Naive B cell (primary cell): ENCODE measurements around the gene ALK. TPM values are rescaled to one million over a fixed set of nuclear protein-coding genes. Genes with fewer than 3 reads are reported as not detected.

Experiments
- ATAC-seq, 2 donors: fragments of 150-1000 bp; cut with Tn5 transposase; 2 replicates each; pipeline ENCODE4 v1.10.0; 2021; ENCODE audit warnings: low read depth in 2 of 2, mild to moderate bottlenecking in 2 of 2, moderate library complexity in 2 of 2
- DNase-seq: peaks from one replicate; pipeline ENCODE4 v3.0.0; 2022
- H3K27ac Mint-ChIP-seq, 6 donors: one replicate each; pipeline ENCODE4 v1.8.0; 2020 to 2022; ENCODE audit warnings: mild to moderate bottlenecking in 6 of 6, mixed read lengths in 6 of 6, moderate library complexity in 5 of 6, inconsistent platforms in 2 of 6
- H3K27me3 Mint-ChIP-seq, 3 donors: one replicate each; pipeline ENCODE4 v1.8.0; 2021 to 2022; ENCODE audit warnings: mixed read lengths in 3 of 3, mild to moderate bottlenecking in 1 of 3
- H3K36me3 Mint-ChIP-seq, 2 donors: one replicate each; pipeline ENCODE4 v1.8.0; 2020 to 2022; ENCODE audit warnings: mixed read lengths in 2 of 2, inconsistent platforms in 1 of 2, mild to moderate bottlenecking in 1 of 2
- H3K4me1 Mint-ChIP-seq, 3 donors: one replicate each; pipeline ENCODE4 v1.8.0; 2020 to 2022; ENCODE audit warnings: mixed read lengths in 3 of 3, inconsistent platforms in 1 of 3, mild to moderate bottlenecking in 1 of 3, moderate library complexity in 1 of 3
- H3K4me3 Mint-ChIP-seq, 8 donors: one replicate each; pipeline ENCODE4 v1.8.0; 2020 to 2022; ENCODE audit warnings: mild to moderate bottlenecking in 8 of 8, mixed read lengths in 8 of 8, moderate library complexity in 8 of 8, inconsistent platforms in 2 of 8
- H3K9me3 Mint-ChIP-seq, 7 donors: one replicate each; pipeline ENCODE4 v1.8.0; 2020 to 2022; ENCODE audit warnings: mixed read lengths in 7 of 7, mild to moderate bottlenecking in 5 of 7, inconsistent platforms in 2 of 7, moderate library complexity in 1 of 7
- polyA plus RNA-seq, 6 donors: library from polyadenylated mRNA; unstranded; fragments of 300-500 nt; fragmentation: Illumina TruSeq; gene quantifications; one replicate each; pipeline ENCODE4 v1.2.3, GENCODE V29; 2021; ENCODE audit warnings: low read depth in 6 of 6

ALK gene
- polyA plus RNA-seq, 6 donors from 2014 or later = not detected

DNA sequence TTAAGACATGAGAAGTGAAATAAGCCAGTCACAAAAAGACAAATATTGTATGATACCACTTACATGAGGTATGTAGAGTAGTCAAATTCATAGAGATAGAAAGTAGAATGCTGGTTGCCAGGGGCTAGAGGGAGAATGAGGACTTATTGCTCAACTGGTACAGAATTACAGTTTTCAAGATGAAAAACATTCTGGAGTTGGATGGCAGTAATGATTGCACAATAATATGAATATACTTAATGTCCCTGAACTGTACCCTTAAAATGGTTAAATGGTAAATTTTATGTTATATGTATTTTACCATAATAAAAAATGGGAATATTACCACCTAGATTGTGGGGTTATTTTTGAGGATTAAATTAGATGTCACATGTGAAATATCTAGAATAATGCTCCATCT lies 465.0 kb downstream of the ALK start:
- H3K4me3 Mint-ChIP-seq = no peak overlapping the region
- no peak overlapping the region for H3K27ac Mint-ChIP-seq
- no peaks in the 10 kb centered on the region for H3K27me3 Mint-ChIP-seq
- ATAC-seq = no peak
- no peaks in the 10 kb centered on the region for H3K36me3 Mint-ChIP-seq
- peaks cover 0 to 6% (median 0%) of the 10 kb centered on the region in 3 donors for H3K4me1 Mint-ChIP-seq
- H3K9me3 Mint-ChIP-seq = no peaks in the 10 kb centered on the region
- DNase-seq = no peak

DNA sequence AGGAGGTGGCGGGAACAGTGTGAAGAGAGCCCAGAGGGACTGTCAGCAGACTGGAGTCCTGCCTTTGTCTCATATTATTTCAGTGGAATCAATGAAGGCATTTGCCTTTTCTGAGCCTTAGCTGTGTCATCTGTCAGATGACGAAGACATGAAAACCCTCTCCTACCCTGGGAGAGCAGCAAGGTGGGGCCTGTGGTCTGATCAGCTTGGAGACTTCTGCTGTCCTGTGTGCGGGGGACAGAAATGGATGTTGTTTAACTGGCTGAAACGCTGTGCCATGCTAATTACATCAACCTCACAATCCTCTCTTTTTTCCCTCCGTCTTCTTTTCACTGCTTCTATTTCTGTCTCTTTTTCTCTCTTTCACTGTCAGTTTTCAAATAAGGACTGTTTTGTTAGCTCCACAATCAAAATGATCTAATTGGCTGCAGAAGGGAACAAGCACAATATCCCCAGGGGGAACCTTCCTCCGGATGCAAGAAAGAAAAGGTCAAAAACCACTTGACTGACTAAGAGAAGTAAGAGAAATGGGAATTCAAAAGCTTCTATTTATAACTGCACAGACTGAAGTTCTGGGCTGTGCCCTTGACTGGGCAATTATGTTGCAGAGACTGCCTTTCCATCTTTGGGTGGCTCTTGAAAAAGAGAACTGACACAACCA lies 466.1 kb downstream of the ALK start:
- DNase-seq = no peak
- peaks cover 0 to 6% (median 0%) of the 10 kb centered on the region in 3 donors for H3K4me1 Mint-ChIP-seq
- H3K9me3 Mint-ChIP-seq = no peaks in the 10 kb centered on the region
- H3K27me3 Mint-ChIP-seq = no peaks in the 10 kb centered on the region
- no peak for ATAC-seq
- no peaks in the 10 kb centered on the region for H3K36me3 Mint-ChIP-seq
- no peak overlapping the region for H3K4me3 Mint-ChIP-seq
- H3K27ac Mint-ChIP-seq = no peak overlapping the region

DNA sequence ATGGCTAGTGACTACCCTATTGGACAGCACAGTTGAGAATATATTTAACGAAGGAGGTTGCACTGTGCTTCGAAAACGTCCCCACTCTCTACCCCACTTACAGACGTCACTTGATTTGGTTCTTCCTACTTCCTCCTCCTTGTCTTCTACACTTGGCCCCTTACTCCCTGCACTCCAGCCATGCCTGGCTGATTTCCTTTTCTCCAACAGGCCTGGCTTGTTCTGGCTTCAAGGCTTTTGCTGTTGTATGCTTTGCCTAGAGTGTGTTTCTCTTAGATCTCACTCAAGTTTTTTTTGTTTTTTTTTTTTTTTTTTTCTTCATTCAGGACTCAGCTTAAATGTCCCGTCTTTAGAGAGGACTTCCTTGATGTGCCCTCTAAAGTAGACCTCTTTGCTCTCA lies 469.4 kb downstream of the ALK start:
- ATAC-seq (no peak), DNase-seq (no peak)
- H3K36me3 Mint-ChIP-seq = no peaks in the 10 kb centered on the region
- H3K27me3 Mint-ChIP-seq = no peaks in the 10 kb centered on the region
- H3K27ac Mint-ChIP-seq = no peak overlapping the region
- H3K9me3 Mint-ChIP-seq = no peaks in the 10 kb centered on the region
- no peak overlapping the region for H3K4me3 Mint-ChIP-seq
- H3K4me1 Mint-ChIP-seq = peaks cover 0 to 6% (median 0%) of the 10 kb centered on the region in 3 donors

DNA sequence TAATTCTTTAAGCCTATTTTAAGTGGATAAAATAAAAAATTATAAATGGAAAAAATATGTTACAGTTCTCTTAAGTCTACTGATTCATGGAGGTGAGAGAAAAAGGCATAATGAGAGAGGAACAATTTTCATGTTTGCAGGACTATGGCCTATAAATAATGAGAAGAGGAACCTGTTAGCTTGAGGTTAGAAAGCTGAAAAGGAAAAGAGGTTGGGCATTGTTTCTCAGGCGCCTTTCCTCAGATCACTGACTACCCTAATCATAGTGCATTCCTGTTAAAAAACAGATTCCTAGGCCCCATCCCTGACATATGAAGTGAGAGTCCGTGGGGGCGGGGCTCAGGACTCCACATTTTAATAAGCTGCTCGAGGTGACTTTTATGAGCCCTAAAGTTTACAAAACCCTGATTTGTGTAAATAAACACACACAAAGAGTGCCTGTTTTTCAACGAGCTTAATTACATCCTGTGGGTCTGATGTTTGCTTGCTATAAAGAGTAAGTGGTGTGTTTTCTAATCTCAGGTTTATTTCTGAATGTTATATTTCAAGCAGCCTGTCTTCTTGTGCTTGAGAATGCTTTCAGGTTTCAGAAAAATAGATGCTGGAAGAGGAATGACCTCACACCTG lies 470.7 kb downstream of the ALK start:
- ATAC-seq (no peak), DNase-seq (no peak)
- Mint-ChIP-seq H3K27ac (peak overlapping the region in 1 of 6 donors; percentile 29), H3K4me1 (peaks cover 0 to 5% (median 0%) of the 10 kb centered on the region in 3 donors), H3K9me3 (peaks cover 0 to 3% (median 0%) of the 10 kb centered on the region in 7 donors), H3K4me3 (no peak overlapping the region), H3K27me3 (no peaks in the 10 kb centered on the region), H3K36me3 (no peaks in the 10 kb centered on the region)

DNA sequence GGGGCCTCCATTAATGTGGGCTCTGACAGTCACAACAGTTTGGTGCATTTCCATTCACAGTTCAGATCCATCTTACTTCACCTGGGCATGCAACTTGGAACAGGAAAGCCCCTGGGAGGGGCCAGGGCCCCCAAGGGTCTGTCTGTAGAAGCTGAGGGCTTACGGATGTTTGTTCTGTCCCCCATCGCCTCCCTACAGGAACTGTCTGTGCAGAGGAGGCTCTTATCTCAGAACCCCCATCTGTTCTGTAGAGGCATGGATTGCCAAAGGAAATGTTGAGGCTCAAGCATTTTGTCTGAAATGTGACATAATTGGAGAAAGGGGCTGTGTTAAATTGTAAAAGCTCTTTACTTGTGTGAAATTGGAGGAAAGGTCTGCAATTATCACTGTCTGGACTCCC lies 471.9 kb downstream of the ALK start:
- Mint-ChIP-seq H3K4me3 (no peak overlapping the region), H3K27me3 (no peaks in the 10 kb centered on the region), H3K36me3 (no peaks in the 10 kb centered on the region), H3K9me3 (peaks cover 0 to 3% (median 0%) of the 10 kb centered on the region in 7 donors), H3K4me1 (no peaks in the 10 kb centered on the region), H3K27ac (no peak overlapping the region)
- DNase-seq (no peak), ATAC-seq (no peak)

DNA sequence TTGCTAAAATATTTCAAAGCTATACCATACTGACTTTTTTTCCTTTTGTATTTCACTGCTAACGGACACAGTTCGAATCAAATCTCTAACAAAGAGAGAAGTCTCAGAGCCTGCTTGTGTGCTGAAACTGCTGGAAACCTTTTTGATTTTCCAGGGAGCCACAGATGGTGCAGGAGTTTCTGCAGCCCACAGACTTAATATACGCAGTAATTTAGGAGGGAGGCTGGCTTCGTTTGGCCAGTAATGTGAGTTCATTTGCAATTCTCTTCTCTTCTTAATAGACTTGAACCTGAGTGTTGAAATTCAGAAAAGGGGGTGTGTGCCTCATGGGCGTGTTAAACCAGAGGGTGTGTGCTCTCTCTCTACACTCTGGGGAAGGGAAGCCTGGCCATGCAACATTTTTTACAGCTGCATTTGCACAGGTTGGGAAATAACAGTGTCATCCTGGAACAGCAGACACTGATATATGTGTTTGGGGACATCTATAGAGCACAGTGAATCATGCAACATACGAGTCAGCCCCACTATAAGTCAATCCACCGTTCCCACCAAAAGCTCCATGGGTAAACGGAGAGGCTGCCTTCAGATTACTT lies 473.2 kb downstream of the ALK start:
- H3K27ac Mint-ChIP-seq = no peak overlapping the region
- no peaks in the 10 kb centered on the region for H3K27me3 Mint-ChIP-seq
- DNase-seq (no peak), ATAC-seq (no peak)
- H3K36me3 Mint-ChIP-seq = no peaks in the 10 kb centered on the region
- H3K4me1 Mint-ChIP-seq = no peaks in the 10 kb centered on the region
- peaks cover 0 to 3% (median 0%) of the 10 kb centered on the region in 7 donors for H3K9me3 Mint-ChIP-seq
- H3K4me3 Mint-ChIP-seq = no peak overlapping the region

DNA sequence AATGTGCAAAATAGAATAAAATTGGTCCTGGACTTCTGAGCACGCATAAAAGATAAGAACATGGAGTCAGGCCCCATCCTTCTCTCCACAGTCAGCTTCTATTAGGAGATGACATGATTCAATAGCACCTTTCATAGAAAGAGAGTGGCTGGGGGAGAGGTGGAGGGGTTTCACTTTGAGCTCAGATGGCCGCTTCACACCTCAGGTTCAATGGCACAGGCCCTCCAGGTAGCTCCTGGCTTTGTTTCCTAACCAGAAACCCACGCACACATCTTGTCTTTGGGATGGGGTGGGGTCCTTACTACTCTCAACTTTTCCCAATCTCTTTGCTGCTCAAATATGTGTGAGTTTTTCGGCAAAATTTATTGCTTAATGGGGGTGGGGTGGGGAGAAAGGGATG lies 473.9 kb downstream of the ALK start:
- Mint-ChIP-seq H3K27me3 (no peaks in the 10 kb centered on the region), H3K4me3 (no peak overlapping the region), H3K9me3 (peaks cover 0 to 3% (median 0%) of the 10 kb centered on the region in 7 donors), H3K27ac (no peak overlapping the region), H3K36me3 (no peaks in the 10 kb centered on the region), H3K4me1 (no peaks in the 10 kb centered on the region)
- DNase-seq (no peak), ATAC-seq (no peak)

DNA sequence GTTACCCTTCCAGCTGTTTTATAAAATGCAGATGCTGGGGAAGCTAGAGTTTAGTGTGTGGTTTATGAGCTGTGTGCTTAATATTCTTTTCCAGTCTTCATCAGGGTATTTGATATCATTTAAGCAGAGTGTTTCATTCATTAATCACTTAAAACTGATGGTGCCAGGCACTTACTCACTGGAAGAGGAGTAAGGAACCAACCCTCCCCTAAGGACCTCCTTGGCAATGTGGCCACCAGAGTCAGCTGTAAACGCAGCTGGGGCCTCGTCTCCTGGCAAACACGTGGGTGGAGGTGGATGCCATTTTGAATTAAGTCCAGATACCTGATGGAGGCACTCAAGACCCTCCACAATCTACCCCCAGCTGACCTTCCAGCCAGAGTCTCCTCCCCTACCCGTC lies 474.5 kb downstream of the ALK start:
- no peak for DNase-seq
- no peaks in the 10 kb centered on the region for H3K4me1 Mint-ChIP-seq
- H3K36me3 Mint-ChIP-seq = no peaks in the 10 kb centered on the region
- H3K27me3 Mint-ChIP-seq = no peaks in the 10 kb centered on the region
- peaks cover 0 to 3% (median 0%) of the 10 kb centered on the region in 7 donors for H3K9me3 Mint-ChIP-seq
- no peak overlapping the region for H3K4me3 Mint-ChIP-seq
- no peak overlapping the region for H3K27ac Mint-ChIP-seq
- ATAC-seq = no peak

DNA sequence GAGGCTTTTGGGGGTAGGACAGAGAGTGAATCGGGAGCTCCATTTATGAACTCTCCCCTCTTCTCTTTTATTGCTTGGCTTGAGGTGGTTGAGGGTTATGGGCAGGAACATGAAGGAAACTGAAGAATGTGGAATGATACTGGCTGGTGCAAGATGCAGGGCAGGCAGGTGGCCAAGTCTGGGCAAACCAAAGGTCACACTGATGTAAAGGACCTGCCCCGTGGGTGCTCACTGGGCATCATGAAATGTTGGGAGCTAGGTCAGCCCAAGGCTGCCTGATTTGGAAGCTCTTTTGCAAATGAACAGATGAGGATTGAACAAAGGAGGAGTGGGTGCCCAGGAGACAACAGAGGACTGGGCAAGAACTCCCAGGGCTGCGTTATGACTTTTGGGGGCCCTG lies 477.2 kb downstream of the ALK start:
- ATAC-seq (no peak), DNase-seq (no peak)
- no peaks in the 10 kb centered on the region for H3K27me3 Mint-ChIP-seq
- H3K4me1 Mint-ChIP-seq = no peaks in the 10 kb centered on the region
- no peak overlapping the region for H3K4me3 Mint-ChIP-seq
- no peak overlapping the region for H3K27ac Mint-ChIP-seq
- peaks cover 0 to 3% (median 0%) of the 10 kb centered on the region in 7 donors for H3K9me3 Mint-ChIP-seq
- H3K36me3 Mint-ChIP-seq = no peaks in the 10 kb centered on the region

DNA sequence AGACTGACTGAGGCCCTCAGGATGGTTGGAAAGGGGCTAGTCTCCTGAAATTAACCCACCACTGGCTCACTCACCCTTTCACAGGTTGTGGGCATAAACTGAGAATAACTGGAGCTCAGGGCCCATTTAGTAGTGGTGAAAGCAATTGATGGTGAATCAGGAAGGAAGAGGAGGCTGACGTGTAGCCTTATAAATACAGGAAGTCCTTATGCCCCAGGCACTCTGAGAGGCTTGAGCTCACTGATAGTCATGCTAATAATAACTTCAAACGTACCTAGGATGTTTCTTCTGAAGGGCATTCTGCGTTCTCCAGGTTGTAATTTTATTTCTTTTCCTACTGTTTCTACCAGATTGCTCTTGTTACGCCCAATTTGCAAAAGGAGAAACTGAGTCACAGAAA lies 477.8 kb downstream of the ALK start:
- ATAC-seq (no peak), DNase-seq (no peak)
- Mint-ChIP-seq H3K36me3 (no peaks in the 10 kb centered on the region), H3K27ac (no peak overlapping the region), H3K4me1 (no peaks in the 10 kb centered on the region), H3K27me3 (no peaks in the 10 kb centered on the region), H3K4me3 (no peak overlapping the region), H3K9me3 (peaks cover 0 to 3% (median 0%) of the 10 kb centered on the region in 7 donors)

DNA sequence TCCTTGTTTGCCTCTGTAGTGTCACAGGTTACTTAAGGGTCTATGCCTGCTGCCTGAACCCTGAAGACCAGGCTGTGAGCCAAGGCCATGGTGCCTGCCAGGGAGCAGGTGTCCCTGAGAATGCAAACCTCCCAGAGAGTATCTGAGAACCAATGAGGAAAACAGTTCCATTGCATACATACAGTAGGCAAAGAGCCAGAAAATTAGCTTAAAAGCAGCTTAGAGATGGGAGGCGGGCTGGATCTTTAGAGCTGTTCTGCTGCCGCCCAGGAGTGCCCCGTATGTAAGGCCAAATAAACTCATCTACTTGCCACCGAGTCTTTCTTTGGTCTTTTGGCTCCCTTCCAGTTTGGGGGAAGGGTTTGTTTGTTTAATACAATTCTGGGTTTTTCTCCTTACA lies 478.2 kb downstream of the ALK start:
- DNase-seq (no peak), ATAC-seq (no peak)
- Mint-ChIP-seq H3K27me3 (no peaks in the 10 kb centered on the region), H3K4me1 (no peaks in the 10 kb centered on the region), H3K27ac (no peak overlapping the region), H3K4me3 (no peak overlapping the region), H3K36me3 (no peaks in the 10 kb centered on the region), H3K9me3 (peaks cover 0 to 3% (median 0%) of the 10 kb centered on the region in 7 donors)

DNA sequence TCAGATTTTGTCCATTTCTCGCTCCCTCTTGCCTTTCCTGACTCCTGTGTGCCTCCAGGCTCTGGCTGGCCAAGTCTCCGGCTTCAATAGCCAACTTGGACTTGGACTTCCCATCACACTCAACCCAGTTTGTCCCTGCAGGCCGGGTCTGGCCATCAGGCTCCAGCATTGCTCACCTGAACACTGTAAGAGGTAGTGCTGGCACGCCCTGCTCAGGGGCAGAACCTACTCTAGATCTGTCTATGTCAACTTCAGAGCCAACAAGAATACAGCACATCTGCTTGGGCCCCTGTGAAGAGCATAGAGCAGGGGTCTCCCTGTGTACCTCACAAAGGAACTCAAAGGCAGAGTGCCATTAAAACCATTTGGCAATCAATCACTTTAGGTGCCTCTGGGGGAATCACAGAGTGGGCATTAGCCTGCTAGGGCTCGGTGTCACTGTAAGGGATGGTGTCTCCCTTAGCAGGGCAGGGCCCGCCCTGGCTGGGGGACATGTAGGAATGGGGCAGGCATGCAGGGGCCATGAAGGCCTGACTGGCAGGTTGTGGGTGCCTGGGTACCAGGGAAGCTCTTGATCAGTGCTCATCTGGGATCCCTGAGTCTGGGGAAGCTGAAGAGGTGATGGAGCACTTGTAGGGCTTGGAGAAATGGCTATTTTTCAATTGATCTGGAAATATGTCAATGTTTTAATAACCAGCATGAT lies 480.3 kb downstream of the ALK start:
- H3K4me1 Mint-ChIP-seq = no peaks in the 10 kb centered on the region
- ATAC-seq = no peak
- no peak overlapping the region for H3K27ac Mint-ChIP-seq
- no peaks in the 10 kb centered on the region for H3K27me3 Mint-ChIP-seq
- H3K9me3 Mint-ChIP-seq = peaks cover 0 to 1% (median 0%) of the 10 kb centered on the region in 7 donors
- H3K4me3 Mint-ChIP-seq = no peak overlapping the region
- no peak for DNase-seq
- no peaks in the 10 kb centered on the region for H3K36me3 Mint-ChIP-seq

DNA sequence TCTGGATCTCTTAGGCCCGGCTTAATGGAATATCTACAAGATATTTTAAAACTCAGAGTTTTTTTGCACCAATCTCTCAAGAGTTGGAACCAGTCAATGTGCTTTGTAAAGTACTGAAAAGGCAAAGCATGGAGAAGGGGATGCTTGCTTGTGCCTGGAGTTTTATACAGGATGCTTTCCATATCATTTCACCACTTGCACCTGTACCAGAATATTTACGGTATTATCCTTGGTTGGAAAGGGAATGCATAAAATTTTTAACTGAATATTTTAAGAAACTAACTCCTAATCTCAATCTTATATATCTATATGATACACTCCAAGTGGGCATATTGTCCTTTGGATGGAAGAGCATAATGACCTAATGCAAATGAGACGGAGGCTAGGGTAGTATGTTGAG lies 487.5 kb downstream of the ALK start:
- Mint-ChIP-seq H3K27me3 (no peaks in the 10 kb centered on the region), H3K4me3 (no peak overlapping the region), H3K27ac (no peak overlapping the region), H3K9me3 (peaks cover 0 to 2% (median 0%) of the 10 kb centered on the region in 7 donors), H3K4me1 (no peaks in the 10 kb centered on the region), H3K36me3 (no peaks in the 10 kb centered on the region)
- DNase-seq (no peak), ATAC-seq (no peak)

DNA sequence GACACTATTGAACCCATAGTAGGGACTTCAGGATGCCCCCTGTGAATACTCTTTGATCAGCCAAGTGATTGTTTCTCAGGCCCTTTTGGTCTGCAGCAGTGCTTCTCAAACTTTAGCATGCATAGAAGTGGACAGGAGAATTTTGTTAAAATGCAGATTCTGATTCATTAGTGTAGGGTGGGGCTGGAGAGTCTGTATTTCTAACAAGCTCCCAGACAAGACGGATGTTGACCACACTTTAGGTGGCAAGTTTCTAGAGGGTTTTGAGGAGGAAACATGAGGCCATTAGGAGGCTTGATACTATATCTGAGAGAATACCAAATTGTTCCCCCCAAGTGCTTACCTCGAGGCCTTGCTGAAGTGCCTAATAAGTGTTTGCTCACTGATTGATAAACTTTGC lies 488.3 kb downstream of the ALK start:
- H3K36me3 Mint-ChIP-seq = no peaks in the 10 kb centered on the region
- no peaks in the 10 kb centered on the region for H3K27me3 Mint-ChIP-seq
- H3K9me3 Mint-ChIP-seq = peaks cover 0 to 2% (median 0%) of the 10 kb centered on the region in 7 donors
- no peak overlapping the region for H3K27ac Mint-ChIP-seq
- no peak overlapping the region for H3K4me3 Mint-ChIP-seq
- ATAC-seq (no peak), DNase-seq (no peak)
- no peaks in the 10 kb centered on the region for H3K4me1 Mint-ChIP-seq
